Heart right ventricle (tissue), 16 donors: ENCODE results near the gene PRKN. TPM values are rescaled to one million over a fixed set of nuclear protein-coding genes. Genes with fewer than 3 reads are reported as not detected.

Source experiments
- ATAC-seq, 8 donors: fragments of 200-7000 bp; cut with Tn5 transposase; one replicate each; pipeline ENCODE4 v1.9.1; 2020; ENCODE audit warnings: mild to moderate bottlenecking in 8 of 8, moderate library complexity in 8 of 8, moderate number of reproducible peaks in 1 of 8
- DNase-seq, 2 donors: peaks; one replicate each; pipeline ENCODE4 v3.0.0-alpha.2; 2020
- H3K27ac ChIP-seq, 10 donors: fragments of 200-600 bp; sonication (generic) in 2 of 10; one replicate each; pipeline versions ENCODE4 v1.5.0 to v1.8.0; 2020 to 2022; ENCODE audit warnings: mild to moderate bottlenecking in 3 of 10
- H3K27me3 ChIP-seq, 7 donors: fragments of 200-600 bp; one replicate each; pipeline ENCODE4 v1.8.0; 2021 to 2022; ENCODE audit warnings: mild to moderate bottlenecking in 2 of 7
- H3K36me3 ChIP-seq, 9 donors: fragments of 200-600 bp; sonication (generic) in 1 of 9; one replicate each; pipeline versions ENCODE4 v1.5.0 to v1.8.0; 2020 to 2022; ENCODE audit warnings: mild to moderate bottlenecking in 2 of 9
- H3K4me1 ChIP-seq, 9 donors: fragments of 200-600 bp; sonication (generic) in 1 of 9; one replicate each; pipeline versions ENCODE4 v1.5.0 to v1.8.0; 2020 to 2022; ENCODE audit warnings: mild to moderate bottlenecking in 4 of 9
- H3K4me3 ChIP-seq, 10 donors: fragments of 200-600 bp; sonication (generic) in 2 of 10; one replicate each; pipeline versions ENCODE4 v1.5.0 to v1.8.0; 2020 to 2022; ENCODE audit warnings: mild to moderate bottlenecking in 7 of 10, moderate library complexity in 2 of 10
- H3K9me3 ChIP-seq, 11 donors: fragments of 200-600 bp in 10 of 11; sonication (generic) in 2 of 11; one replicate each; pipeline versions ENCODE4 v1.5.0 to v1.8.0; 2013 to 2022; ENCODE audit warnings: mild to moderate bottlenecking in 2 of 11, control low read depth in 1 of 11, moderate library complexity in 1 of 11
- WGBS, 2 donors: extraction: QIAGEN DNeasy Blood & Tissue Kit; methylation state at CpG; one replicate each; pipeline ENCODE4 v1.1.7; 2013; ENCODE audit warnings: inconsistent platforms in 1 of 2; 5-methylcytosine and 5-hydroxymethylcytosine counted together
- intact Hi-C, 10 donors: fragments of 100-400 bp; cut with DNase I; formaldehyde crosslinking; loops; one replicate each; pipeline versions ENCODE4 v1.11.1 to v1.14.2; 2022
- polyA plus RNA-seq, 2 donors: library from polyadenylated mRNA; stranded (reverse); fragments of 200-250 nt; gene quantifications; one replicate each; pipeline ENCODE4 v1.2.3, GENCODE V29; 2013
- total RNA-seq, 10 donors: library from RNA; stranded (reverse); fragmentation: NEBNext Ultra II Directional in 3 of 10; extraction: Animal tissue kit (Norgen Biotek cat#: 25700) in 3 of 10; gene quantifications; one replicate each; pipeline versions ENCODE4 v1.2.1 to v1.2.4, GENCODE V29; 2021 to 2023
- TF ChIP-seq, protein P1 (sequence below), 9 donors: fragments of 200-600 bp; sonication (generic) in 2 of 9; IDR thresholded peaks; one replicate each; pipeline versions ENCODE4 v1.5.0 to v1.8.0; 2021 to 2022; ENCODE audit warnings: antibody characterized with exemption in 9 of 9, mild to moderate bottlenecking in 5 of 9, moderate library complexity in 1 of 9
- donor health status: Arrhythmogenic right ventricular cardiomyopathy.
- donor health status: ischemic (EF 13 %, LVEDD 7.1; RV severe dilation, severe dysfunction).
- donor health status: healthy with polysubstance abuse.
- donor health status: DM: no; HTN: yes; CAD: no.
- donor health status: DM: no; HTN: no; CAD: no.
- donor health status: ischemic (EF 25% LVEDD 6.9; RV normal size, moderate dysfunction).
- donor health status: ischemic (EF 25% LVEDD 5.7; RV mildly dilated, moderate dysfunction).
- donor health status: healthy.
- donor health status: DM: yes; HTN: yes; CAD: no.
- donor health status: Ischemic cardiomyopathy.
- donor health status: ischemic (EF 35%, LVEDD 5.7; RV mildly dilated, moderate dysfunction).
- donor health status: nonischemic (EF 11% LVEDD 7.7; RV severe dilation, severe dysfunction).
- donor health status: DM: yes; HTN: yes; CAD: no.
- donor health status: PGD.
- donor health status: ischemic (EF 29% LVEDD 5.4; RV normal size, mild dysfunction).
- donor health status: nonischemic (EF 23%, LVEDD 6.1; RV moderate dilation, normal function).

PRKN gene
- total and polyA plus RNA-seq, 12 donors = 2.3 to 27.7 (median 26.3) TPM

DNA sequence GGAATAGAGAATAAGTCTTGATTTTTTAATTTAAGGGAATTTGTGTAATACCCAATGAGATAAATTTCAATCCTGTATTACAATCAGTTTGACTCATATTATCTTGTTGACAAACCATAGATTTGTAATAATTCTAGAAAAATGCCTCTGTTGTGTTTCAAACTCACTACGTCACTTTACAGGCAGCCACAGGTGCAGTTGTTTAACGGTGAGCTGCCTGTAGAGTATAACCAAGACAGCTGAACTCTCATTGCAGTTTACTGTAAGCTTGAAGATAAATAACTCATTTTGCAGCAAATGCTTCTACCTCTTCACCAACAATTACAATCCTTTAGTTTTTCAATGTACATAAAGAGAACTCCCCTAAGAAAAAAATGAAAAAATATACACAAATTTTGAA, 114.3 kb downstream of the PRKN start:
- Histone ChIP-seq H3K4me1 (peaks cover 0 to 10% (median 5%) of the 10 kb centered on the region in 9 donors), H3K27ac (no peak overlapping the region), H3K27me3 (no peaks in the 10 kb centered on the region), H3K9me3 (no peaks in the 10 kb centered on the region), H3K36me3 (no peaks in the 10 kb centered on the region), H3K4me3 (no peak overlapping the region)
- intact Hi-C loops = loop anchor here in 3 of 10 donors (10.0 kb wide), 1 partner anchor 111 kb away; the partner anchor contains the start of genes PACRG (in 3 of the 3) and PRKN (in 3 of the 3)
- ATAC-seq = no peak
- 91 to 94% methylated on average over 2 of the region's 2 CpGs for WGBS, 2 donors
- DNase-seq = no peak
- TF ChIP-seq, protein P1, sequence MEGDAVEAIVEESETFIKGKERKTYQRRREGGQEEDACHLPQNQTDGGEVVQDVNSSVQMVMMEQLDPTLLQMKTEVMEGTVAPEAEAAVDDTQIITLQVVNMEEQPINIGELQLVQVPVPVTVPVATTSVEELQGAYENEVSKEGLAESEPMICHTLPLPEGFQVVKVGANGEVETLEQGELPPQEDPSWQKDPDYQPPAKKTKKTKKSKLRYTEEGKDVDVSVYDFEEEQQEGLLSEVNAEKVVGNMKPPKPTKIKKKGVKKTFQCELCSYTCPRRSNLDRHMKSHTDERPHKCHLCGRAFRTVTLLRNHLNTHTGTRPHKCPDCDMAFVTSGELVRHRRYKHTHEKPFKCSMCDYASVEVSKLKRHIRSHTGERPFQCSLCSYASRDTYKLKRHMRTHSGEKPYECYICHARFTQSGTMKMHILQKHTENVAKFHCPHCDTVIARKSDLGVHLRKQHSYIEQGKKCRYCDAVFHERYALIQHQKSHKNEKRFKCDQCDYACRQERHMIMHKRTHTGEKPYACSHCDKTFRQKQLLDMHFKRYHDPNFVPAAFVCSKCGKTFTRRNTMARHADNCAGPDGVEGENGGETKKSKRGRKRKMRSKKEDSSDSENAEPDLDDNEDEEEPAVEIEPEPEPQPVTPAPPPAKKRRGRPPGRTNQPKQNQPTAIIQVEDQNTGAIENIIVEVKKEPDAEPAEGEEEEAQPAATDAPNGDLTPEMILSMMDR (IDR thresholded peaks at IDR 0.05) = no peak

DNA sequence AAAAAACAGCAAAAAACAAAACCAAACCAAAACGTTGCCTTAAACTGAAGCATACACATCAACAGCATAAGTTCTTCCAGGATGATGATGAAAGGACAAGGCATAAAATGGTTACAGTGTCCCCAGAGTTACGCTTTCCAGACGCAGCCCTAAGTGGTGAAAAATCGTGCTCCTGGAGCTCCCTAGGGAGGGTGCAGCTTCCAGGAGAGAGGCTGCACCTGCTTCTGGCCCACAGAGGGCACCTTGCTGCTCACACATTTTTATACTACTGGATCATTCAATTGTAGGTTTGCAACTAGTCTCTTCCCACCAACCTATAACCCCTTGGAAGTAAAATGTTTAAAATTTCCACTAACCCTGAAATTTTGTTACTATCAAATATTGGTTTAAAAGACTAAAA, 115.0 kb downstream of the PRKN start:
- 58 to 63% methylated on average over 4 of the region's 4 CpGs for WGBS, 2 donors
- DNase-seq = no peak
- TF ChIP-seq, protein P1 (IDR thresholded peaks at IDR 0.05) = peak in 2 of 9 donors; percentile 7 to 18
- ATAC-seq = peak in 3 of 8 donors; percentile 41 to 49 (median 42)
- peaks cover 0 to 10% (median 5%) of the 10 kb centered on the region in 9 donors for H3K4me1 ChIP-seq
- no peaks in the 10 kb centered on the region for H3K9me3 ChIP-seq
- no peak overlapping the region for H3K27ac ChIP-seq
- intact Hi-C loops = loop anchor here in 3 of 10 donors (10.0 kb wide), 1 partner anchor 112 kb away; the partner anchor contains the start of genes PACRG (in 3 of the 3) and PRKN (in 3 of the 3)
- no peaks in the 10 kb centered on the region for H3K36me3 ChIP-seq
- no peaks in the 10 kb centered on the region for H3K27me3 ChIP-seq
- no peak overlapping the region for H3K4me3 ChIP-seq

- TF ChIP-seq, protein P1 (IDR thresholded peaks at IDR 0.05) = no peak
- intact Hi-C loops = loop anchor here in 3 of 10 donors (10.0 kb wide), 1 partner anchor 114 kb away; the partner anchor contains the start of genes PACRG (in 3 of the 3) and PRKN (in 3 of the 3)
- Histone ChIP-seq H3K9me3 (no peaks in the 10 kb centered on the region), H3K36me3 (no peaks in the 10 kb centered on the region), H3K27ac (no peak overlapping the region), H3K27me3 (no peaks in the 10 kb centered on the region), H3K4me3 (no peak overlapping the region), H3K4me1 (peaks cover 0 to 8% (median 4%) of the 10 kb centered on the region in 9 donors)
- DNase-seq = no peak
- ATAC-seq = no peak
- 96 to 97% methylated on average over 5 of the region's 5 CpGs for WGBS, 2 donors
Measured at GRCh38 chr6:162610351-162610750, 117.2 kb downstream of the PRKN start.

- DNase-seq (no peak), ATAC-seq (no peak)
- no peaks in the 10 kb centered on the region for H3K27me3 ChIP-seq
- no peak overlapping the region for H3K27ac ChIP-seq
- intact Hi-C loops = no loop called here
- no peaks in the 10 kb centered on the region for H3K36me3 ChIP-seq
- WGBS, 2 donors = 85 to 89% methylated on average over 1 of the region's 1 CpG
- TF ChIP-seq, protein P1 (IDR thresholded peaks at IDR 0.05) = no peak
- no peaks in the 10 kb centered on the region for H3K9me3 ChIP-seq
- peaks cover 0 to 8% (median 0%) of the 10 kb centered on the region in 9 donors for H3K4me1 ChIP-seq
- no peak overlapping the region for H3K4me3 ChIP-seq
Measured at GRCh38 chr6:162605881-162606280, 121.7 kb downstream of the PRKN start.
